ENCODE data around the gene PKD2. TPM values are rescaled to one million over a fixed set of nuclear protein-coding genes. Genes with fewer than 3 reads are reported as not detected.
A peak's percentile ranks its signal among the peaks of the same experiment; 100 is the strongest.
"Not testable (repeated sequence)": the region's sequence is repeated elsewhere in the genome, so short reads cannot be mapped to it uniquely, and the experiment has no call there.

The PKD2 gene
- total RNA-seq, 1 experiment from 2014 or later = 21.4 TPM

DNA sequence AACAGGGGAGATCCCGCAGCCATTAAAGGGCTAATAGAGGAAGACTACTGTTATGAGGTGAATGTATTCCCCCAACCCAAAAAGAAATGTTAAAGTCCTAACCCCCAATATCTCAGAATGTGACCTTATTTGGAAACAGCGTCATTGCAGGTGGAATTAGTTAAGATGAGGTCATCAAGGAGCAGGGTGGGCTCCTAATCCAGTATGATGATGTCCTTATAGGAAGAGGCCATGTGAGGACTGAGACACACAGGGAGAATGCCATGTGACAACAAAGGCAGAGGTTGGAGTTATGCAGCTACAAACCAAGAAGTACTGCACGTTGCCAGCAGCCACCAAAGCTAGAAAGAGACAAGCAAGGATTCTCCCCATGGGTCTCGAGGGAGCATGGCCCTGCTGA lies 17.7 kb upstream of the PKD2 start (continued):
- TF ChIP-seq, protein P1, sequence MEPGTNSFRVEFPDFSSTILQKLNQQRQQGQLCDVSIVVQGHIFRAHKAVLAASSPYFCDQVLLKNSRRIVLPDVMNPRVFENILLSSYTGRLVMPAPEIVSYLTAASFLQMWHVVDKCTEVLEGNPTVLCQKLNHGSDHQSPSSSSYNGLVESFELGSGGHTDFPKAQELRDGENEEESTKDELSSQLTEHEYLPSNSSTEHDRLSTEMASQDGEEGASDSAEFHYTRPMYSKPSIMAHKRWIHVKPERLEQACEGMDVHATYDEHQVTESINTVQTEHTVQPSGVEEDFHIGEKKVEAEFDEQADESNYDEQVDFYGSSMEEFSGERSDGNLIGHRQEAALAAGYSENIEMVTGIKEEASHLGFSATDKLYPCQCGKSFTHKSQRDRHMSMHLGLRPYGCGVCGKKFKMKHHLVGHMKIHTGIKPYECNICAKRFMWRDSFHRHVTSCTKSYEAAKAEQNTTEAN (CRISPR knock-in tag; IDR thresholded peaks at IDR 0.05) = no peak
- TF ChIP-seq JUN (CRISPR knock-in tag; IDR thresholded peaks at IDR 0.05) = no peak
- TF ChIP-seq IRF2 (CRISPR knock-in tag; IDR thresholded peaks at IDR 0.05; ENCODE audit: borderline replicate concordance, low read depth) = no peak

DNA sequence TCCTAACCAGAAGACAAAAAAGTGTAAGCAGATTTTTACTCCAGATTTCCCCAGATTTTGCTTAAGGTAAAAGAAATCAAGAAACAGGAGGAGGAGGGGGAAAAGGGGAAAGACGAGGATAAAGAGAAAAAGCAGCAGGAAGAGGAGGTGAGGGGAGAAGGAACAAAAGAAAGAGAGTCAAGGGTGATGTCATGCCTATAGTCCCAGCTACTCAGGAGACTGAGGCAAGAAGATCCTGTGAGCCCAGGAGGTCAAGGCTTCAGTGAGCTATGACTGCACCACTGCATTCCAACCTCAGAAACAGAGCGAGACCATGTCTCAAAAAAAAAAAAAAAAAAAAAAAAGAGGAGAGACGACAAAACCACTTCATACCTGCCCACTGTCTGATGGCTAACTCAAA lies 12.0 kb upstream of the PKD2 start:
- TF ChIP-seq ZBTB21 (CRISPR knock-in tag; IDR thresholded peaks at IDR 0.05; ENCODE audit: borderline replicate concordance) (no peak), CREM (CRISPR knock-in tag; IDR thresholded peaks at IDR 0.05) (no peak), ZNF121 (CRISPR knock-in tag; IDR thresholded peaks at IDR 0.05) (no peak), RORB (CRISPR knock-in tag; IDR thresholded peaks at IDR 0.05) (no peak)
- DNase-seq (ENCODE audit: low spot score) = no peak
- peaks cover 8% of the 10 kb centered on the region for H3K9me3 Mint-ChIP-seq
- ATAC-seq = peak; percentile 53
- H3K4me1 Mint-ChIP-seq = peaks cover 6% of the 10 kb centered on the region
- no peak overlapping the region for H3K4me3 Mint-ChIP-seq
- no peaks in the 10 kb centered on the region for H3K27me3 Mint-ChIP-seq (ENCODE audit: low read depth)
- CTCF ChIA-PET = interaction anchor here (1.0 kb wide), 1 partner anchor 146 kb away, joined by 3 read pairs; no protein-coding TSS in a partner anchor
- POLR2A ChIA-PET = interaction anchor here (0.6 to 0.7 kb wide), 2 partner anchors 10 to 387 kb away, joined by 3 to 6 read pairs; no protein-coding TSS in a partner anchor
- no peaks in the 10 kb centered on the region for H3K36me3 Mint-ChIP-seq
- H3K27ac Mint-ChIP-seq = no peak overlapping the region

DNA sequence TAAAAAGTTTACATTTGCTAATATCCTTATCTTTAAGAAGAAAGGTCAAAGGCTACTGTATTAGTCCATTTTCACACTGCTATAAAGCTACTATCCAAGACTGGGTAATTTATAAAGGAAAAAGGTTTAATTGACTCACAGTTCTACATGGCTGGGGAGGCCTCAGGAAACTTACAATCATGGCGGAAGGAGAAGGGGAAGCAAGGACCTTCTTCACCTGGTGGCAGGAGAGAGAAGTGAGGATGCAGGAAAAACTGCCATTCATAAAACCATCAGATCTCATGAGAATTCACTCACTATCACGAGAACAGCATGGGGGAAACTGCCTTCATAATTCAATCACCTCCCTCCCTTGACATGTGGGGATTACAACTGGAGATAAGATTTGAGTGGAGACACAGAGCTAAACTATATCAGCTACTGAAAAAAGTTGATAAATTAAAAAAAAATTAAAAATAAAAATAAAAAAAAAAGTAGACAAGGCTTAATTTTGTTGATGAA lies 8.2 kb upstream of the PKD2 start:
- H3K27me3 Mint-ChIP-seq (ENCODE audit: low read depth) = not testable (repeated sequence)
- CTCF ChIA-PET = interaction anchor here (1.2 kb wide), 1 partner anchor 13 kb away, joined by 5 read pairs; no protein-coding TSS in a partner anchor

DNA sequence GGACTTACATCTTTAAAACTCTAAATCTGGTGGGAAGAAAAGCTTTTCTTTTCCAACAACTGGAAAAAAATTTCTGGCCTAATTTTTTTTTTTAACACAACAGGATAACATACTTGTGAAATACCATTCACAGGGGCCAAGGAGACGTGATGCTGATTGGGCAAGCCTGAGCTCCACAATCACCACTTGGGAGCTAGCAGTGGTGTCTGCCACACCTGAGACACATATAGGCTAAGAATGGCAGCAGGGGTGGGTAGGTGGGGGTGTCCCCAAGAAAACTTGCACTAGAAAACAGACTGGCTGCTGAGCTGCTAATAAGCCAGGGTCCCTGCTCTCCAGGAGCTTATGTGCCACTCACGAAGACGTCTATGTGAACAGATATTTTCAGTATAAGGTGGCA lies 5.6 kb upstream of the PKD2 start:
- CTCF ChIA-PET = interaction anchor here (0.7 kb wide), 1 partner anchor 28 kb away, joined by 3 read pairs; no protein-coding TSS in a partner anchor
- DNase-seq (ENCODE audit: low spot score) (no peak), ATAC-seq (no peak)
- H3K9me3 Mint-ChIP-seq = peaks cover 10% of the 10 kb centered on the region
- H3K27me3 Mint-ChIP-seq (ENCODE audit: low read depth) = peaks cover 27% of the 10 kb centered on the region
- H3K27ac Mint-ChIP-seq = no peak overlapping the region
- no peak overlapping the region for H3K4me3 Mint-ChIP-seq
- H3K4me1 Mint-ChIP-seq = peaks cover 16% of the 10 kb centered on the region
- H3K36me3 Mint-ChIP-seq = no peaks in the 10 kb centered on the region
- POLR2A ChIA-PET = no interaction called here
- TF ChIP-seq CBFB (CRISPR knock-in tag; IDR thresholded peaks at IDR 0.05; ENCODE audit: low read depth) (no peak), RELA (CRISPR knock-in tag; IDR thresholded peaks at IDR 0.05; ENCODE audit: borderline replicate concordance) (no peak), SMAD4 (CRISPR knock-in tag; IDR thresholded peaks at IDR 0.05) (no peak), PRRX2 (CRISPR knock-in tag; IDR thresholded peaks at IDR 0.05) (no peak), TCF7 (CRISPR knock-in tag; IDR thresholded peaks at IDR 0.05; ENCODE audit: low read depth) (no peak), ZNF263 (CRISPR knock-in tag; IDR thresholded peaks at IDR 0.05; ENCODE audit: low read depth) (no peak), GABPB1 (CRISPR knock-in tag; IDR thresholded peaks at IDR 0.05) (no peak), ETV6 (CRISPR knock-in tag; IDR thresholded peaks at IDR 0.05) (no peak), ATF1 (CRISPR knock-in tag; IDR thresholded peaks at IDR 0.05) (no peak)
- TF ChIP-seq, protein P2, sequence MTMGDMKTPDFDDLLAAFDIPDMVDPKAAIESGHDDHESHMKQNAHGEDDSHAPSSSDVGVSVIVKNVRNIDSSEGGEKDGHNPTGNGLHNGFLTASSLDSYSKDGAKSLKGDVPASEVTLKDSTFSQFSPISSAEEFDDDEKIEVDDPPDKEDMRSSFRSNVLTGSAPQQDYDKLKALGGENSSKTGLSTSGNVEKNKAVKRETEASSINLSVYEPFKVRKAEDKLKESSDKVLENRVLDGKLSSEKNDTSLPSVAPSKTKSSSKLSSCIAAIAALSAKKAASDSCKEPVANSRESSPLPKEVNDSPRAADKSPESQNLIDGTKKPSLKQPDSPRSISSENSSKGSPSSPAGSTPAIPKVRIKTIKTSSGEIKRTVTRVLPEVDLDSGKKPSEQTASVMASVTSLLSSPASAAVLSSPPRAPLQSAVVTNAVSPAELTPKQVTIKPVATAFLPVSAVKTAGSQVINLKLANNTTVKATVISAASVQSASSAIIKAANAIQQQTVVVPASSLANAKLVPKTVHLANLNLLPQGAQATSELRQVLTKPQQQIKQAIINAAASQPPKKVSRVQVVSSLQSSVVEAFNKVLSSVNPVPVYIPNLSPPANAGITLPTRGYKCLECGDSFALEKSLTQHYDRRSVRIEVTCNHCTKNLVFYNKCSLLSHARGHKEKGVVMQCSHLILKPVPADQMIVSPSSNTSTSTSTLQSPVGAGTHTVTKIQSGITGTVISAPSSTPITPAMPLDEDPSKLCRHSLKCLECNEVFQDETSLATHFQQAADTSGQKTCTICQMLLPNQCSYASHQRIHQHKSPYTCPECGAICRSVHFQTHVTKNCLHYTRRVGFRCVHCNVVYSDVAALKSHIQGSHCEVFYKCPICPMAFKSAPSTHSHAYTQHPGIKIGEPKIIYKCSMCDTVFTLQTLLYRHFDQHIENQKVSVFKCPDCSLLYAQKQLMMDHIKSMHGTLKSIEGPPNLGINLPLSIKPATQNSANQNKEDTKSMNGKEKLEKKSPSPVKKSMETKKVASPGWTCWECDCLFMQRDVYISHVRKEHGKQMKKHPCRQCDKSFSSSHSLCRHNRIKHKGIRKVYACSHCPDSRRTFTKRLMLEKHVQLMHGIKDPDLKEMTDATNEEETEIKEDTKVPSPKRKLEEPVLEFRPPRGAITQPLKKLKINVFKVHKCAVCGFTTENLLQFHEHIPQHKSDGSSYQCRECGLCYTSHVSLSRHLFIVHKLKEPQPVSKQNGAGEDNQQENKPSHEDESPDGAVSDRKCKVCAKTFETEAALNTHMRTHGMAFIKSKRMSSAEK (CRISPR knock-in tag; IDR thresholded peaks at IDR 0.05; ENCODE audit: borderline replicate concordance) = no peak
- TF ChIP-seq, protein P3, sequence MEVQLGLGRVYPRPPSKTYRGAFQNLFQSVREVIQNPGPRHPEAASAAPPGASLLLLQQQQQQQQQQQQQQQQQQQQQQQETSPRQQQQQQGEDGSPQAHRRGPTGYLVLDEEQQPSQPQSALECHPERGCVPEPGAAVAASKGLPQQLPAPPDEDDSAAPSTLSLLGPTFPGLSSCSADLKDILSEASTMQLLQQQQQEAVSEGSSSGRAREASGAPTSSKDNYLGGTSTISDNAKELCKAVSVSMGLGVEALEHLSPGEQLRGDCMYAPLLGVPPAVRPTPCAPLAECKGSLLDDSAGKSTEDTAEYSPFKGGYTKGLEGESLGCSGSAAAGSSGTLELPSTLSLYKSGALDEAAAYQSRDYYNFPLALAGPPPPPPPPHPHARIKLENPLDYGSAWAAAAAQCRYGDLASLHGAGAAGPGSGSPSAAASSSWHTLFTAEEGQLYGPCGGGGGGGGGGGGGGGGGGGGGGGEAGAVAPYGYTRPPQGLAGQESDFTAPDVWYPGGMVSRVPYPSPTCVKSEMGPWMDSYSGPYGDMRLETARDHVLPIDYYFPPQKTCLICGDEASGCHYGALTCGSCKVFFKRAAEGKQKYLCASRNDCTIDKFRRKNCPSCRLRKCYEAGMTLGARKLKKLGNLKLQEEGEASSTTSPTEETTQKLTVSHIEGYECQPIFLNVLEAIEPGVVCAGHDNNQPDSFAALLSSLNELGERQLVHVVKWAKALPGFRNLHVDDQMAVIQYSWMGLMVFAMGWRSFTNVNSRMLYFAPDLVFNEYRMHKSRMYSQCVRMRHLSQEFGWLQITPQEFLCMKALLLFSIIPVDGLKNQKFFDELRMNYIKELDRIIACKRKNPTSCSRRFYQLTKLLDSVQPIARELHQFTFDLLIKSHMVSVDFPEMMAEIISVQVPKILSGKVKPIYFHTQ (CRISPR knock-in tag; IDR thresholded peaks at IDR 0.05) = no peak
- TF ChIP-seq, protein P4, sequence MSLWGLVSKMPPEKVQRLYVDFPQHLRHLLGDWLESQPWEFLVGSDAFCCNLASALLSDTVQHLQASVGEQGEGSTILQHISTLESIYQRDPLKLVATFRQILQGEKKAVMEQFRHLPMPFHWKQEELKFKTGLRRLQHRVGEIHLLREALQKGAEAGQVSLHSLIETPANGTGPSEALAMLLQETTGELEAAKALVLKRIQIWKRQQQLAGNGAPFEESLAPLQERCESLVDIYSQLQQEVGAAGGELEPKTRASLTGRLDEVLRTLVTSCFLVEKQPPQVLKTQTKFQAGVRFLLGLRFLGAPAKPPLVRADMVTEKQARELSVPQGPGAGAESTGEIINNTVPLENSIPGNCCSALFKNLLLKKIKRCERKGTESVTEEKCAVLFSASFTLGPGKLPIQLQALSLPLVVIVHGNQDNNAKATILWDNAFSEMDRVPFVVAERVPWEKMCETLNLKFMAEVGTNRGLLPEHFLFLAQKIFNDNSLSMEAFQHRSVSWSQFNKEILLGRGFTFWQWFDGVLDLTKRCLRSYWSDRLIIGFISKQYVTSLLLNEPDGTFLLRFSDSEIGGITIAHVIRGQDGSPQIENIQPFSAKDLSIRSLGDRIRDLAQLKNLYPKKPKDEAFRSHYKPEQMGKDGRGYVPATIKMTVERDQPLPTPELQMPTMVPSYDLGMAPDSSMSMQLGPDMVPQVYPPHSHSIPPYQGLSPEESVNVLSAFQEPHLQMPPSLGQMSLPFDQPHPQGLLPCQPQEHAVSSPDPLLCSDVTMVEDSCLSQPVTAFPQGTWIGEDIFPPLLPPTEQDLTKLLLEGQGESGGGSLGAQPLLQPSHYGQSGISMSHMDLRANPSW (CRISPR knock-in tag; conservative IDR thresholded peaks at IDR 0.05; ENCODE audit: low read depth) = no peak

More for the DNA sequence above, 8.2 kb upstream of the PKD2 start:
- H3K4me3 Mint-ChIP-seq; H3K36me3 Mint-ChIP-seq; POLR2A ChIA-PET; DNase-seq (ENCODE audit: low spot score); ATAC-seq; H3K27ac Mint-ChIP-seq: not testable (repeated sequence)
- H3K9me3 Mint-ChIP-seq = peaks cover 10% of the 10 kb centered on the region
- peaks cover 13% of the 10 kb centered on the region for H3K4me1 Mint-ChIP-seq
